PFSK-1 (cell line): ENCODE measurements around the gene CRADD.

Experiments
- FOXP2 ChIP-seq: optimal IDR thresholded peaks from 2 replicates; pipeline ENCODE3; 2011; ENCODE audit warnings: borderline replicate concordance, control low read depth, inconsistent platforms; ENCODE audit not compliant: insufficient read depth; ENCODE audit errors: extremely low read length, extremely low read depth
- POLR2AphosphoS5 ChIP-seq: IDR thresholded peaks from 2 replicates; pipeline ENCODE4 v1.6.1; 2012; ENCODE audit warnings: low read depth, mild to moderate bottlenecking, control low read depth, low read length, moderate library complexity
- SIN3A ChIP-seq: IDR thresholded peaks from 2 replicates; pipeline ENCODE4 v1.6.1; 2012; ENCODE audit warnings: mild to moderate bottlenecking, low read length, moderate library complexity, borderline replicate concordance; ENCODE audit not compliant: insufficient read depth
- TAF1 ChIP-seq: IDR thresholded peaks from 2 replicates; pipeline ENCODE4 v1.6.1; 2012; ENCODE audit warnings: low read length, control low read depth, borderline replicate concordance; ENCODE audit not compliant: insufficient read depth
- TF ChIP-seq, protein P1 (sequence below), 2 experiments: IDR thresholded peaks; 2 replicates each; pipeline versions ENCODE4 v1.6.1 to v1.8.0; 2011 to 2012; ENCODE audit warnings: low read depth in 2 of 2, low read length in 2 of 2, control low read depth in 1 of 2, inconsistent platforms in 1 of 2, mild to moderate bottlenecking in 1 of 2, moderate library complexity in 1 of 2; ENCODE audit not compliant: insufficient read depth in 1 of 2

CRADD gene

DNA sequence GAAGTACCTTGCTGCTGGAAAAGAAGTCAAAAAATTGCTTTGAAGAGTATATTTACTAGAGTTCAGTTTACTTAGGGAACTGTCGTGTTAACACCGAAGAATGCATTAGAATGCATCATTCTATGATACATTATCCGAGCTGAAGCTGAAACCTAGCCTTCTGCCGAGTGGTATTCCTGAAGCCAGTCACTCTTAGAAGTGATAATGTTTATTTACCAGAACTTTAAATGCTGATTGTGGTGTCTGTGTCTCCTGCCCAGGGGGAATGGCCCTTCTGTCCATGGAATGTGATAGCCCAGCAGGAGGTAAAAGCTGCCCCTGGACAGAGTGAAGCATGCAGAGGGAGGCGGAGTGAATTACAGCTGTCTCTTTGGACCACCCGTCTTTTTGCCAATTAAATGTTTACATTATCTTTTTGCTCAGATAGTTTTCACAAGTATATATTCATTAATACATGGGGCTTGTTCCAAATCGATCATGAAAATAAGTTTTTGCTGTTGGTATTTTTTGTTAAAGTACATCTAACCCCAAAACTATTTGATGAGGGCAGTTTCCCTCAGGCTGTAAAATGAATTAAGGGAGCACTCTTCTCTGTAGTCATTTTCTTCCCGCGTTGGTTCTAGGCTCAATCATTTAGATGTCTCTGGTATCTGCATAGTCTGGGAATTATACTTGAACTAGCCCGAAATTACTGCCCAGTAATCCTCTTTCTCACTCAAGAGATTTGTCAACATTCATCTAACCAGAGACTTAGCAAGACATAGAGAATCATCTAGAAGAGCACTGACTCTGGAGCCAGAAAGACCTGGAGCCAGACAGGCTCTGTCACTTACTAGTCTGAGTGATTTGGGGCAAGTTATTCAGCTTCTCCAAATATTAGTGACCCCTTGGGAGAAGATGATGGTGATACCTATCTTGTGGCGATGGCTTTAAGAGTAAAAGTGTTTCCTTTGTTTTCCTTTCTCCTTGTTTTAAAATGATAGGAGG is 147.6 kb downstream of the CRADD start:
- TF ChIP-seq TAF1 (no peak), POLR2AphosphoS5 (no peak), FOXP2 (peak; percentile 24), SIN3A (no peak)
- TF ChIP-seq, protein P1, sequence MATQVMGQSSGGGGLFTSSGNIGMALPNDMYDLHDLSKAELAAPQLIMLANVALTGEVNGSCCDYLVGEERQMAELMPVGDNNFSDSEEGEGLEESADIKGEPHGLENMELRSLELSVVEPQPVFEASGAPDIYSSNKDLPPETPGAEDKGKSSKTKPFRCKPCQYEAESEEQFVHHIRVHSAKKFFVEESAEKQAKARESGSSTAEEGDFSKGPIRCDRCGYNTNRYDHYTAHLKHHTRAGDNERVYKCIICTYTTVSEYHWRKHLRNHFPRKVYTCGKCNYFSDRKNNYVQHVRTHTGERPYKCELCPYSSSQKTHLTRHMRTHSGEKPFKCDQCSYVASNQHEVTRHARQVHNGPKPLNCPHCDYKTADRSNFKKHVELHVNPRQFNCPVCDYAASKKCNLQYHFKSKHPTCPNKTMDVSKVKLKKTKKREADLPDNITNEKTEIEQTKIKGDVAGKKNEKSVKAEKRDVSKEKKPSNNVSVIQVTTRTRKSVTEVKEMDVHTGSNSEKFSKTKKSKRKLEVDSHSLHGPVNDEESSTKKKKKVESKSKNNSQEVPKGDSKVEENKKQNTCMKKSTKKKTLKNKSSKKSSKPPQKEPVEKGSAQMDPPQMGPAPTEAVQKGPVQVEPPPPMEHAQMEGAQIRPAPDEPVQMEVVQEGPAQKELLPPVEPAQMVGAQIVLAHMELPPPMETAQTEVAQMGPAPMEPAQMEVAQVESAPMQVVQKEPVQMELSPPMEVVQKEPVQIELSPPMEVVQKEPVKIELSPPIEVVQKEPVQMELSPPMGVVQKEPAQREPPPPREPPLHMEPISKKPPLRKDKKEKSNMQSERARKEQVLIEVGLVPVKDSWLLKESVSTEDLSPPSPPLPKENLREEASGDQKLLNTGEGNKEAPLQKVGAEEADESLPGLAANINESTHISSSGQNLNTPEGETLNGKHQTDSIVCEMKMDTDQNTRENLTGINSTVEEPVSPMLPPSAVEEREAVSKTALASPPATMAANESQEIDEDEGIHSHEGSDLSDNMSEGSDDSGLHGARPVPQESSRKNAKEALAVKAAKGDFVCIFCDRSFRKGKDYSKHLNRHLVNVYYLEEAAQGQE (IDR thresholded peaks at IDR 0.05; ENCODE audit: insufficient read depth in 1 of 2, low read depth in 2 of 2, low read length in 2 of 2) = no peak

DNA sequence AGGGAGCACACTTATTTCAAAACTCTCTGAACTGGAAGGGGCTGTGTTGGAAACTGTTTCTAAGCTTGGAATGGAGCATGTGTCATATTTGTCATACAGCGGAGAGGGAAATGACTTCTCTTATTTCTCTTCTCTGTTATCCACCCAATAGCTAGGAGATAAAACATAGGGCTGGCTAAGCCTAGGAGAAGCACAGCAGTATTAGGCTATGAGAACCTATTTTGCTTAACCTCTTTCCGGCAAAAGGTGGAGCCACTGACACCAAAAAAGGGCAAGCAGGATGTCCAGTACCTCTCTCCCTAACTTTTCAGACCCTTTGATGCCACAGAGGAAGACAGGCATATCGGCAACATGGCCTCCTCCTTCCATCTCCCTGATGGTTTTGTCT is 148.3 kb downstream of the CRADD start:
- TF ChIP-seq POLR2AphosphoS5 = no peak
- no peak for TF ChIP-seq TAF1
- no peak for TF ChIP-seq FOXP2
- TF ChIP-seq SIN3A = no peak
- TF ChIP-seq, protein P1 (IDR thresholded peaks at IDR 0.05; ENCODE audit: insufficient read depth in 1 of 2, low read depth in 2 of 2, low read length in 2 of 2) = no peak

DNA sequence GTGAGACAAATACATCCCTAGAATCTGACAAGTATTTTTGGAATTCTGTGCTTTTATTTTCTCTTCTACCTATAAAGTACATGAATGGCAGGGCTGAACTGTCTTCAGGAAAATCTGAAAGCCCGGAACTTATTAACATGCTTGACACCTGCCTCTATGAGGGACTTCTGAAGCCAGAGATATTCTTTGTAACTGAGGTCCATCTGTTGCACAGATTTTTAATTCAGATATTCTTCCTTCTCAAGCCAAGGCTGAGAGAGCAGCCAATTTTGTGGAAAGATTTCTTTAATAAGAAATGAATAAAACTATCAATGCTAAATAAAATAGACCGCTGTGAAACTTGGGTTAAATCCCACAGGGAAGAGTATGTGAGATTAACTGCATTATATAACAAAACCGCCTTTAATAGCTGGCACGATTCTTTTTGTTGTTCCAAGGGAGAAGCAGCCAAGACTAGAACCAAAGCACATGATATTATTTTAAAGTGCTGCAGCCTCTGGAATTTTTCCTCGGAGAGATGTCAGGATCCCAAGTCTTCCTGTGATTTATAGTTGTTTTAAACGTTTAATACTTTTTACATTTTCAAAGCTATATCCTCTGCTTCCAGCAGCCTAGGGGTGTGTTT is 148.9 kb downstream of the CRADD start:
- TF ChIP-seq, protein P1 (IDR thresholded peaks at IDR 0.05; ENCODE audit: insufficient read depth in 1 of 2, low read depth in 2 of 2, low read length in 2 of 2) = no peak
- TF ChIP-seq SIN3A = no peak
- no peak for TF ChIP-seq POLR2AphosphoS5
- no peak for TF ChIP-seq TAF1
- no peak for TF ChIP-seq FOXP2

DNA sequence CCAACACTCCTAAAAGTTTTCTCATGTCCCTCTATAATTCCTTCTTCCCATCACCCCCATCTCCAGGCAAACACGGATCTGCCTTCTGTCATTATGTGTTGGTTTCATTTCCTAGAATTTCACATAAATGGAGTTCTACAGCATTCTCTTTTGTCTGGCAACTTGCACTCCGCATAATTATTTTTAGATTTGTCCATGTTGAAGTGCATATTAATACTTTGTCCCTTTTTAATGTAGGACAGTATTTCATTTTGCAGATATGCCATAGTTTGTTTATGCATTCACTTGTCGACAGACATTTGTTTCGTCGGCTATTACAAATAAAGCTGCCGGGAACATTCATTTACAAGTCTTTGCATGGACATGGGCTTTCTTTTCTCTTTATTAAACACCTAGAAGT is 150.0 kb downstream of the CRADD start:
- TF ChIP-seq FOXP2 (no peak), TAF1 (no peak), POLR2AphosphoS5 (no peak), SIN3A (no peak)
- TF ChIP-seq, protein P1 (IDR thresholded peaks at IDR 0.05; ENCODE audit: insufficient read depth in 1 of 2, low read depth in 2 of 2, low read length in 2 of 2) = no peak
